H1 (cell line): Measurements from ENCODE around the gene DGKI. TPM values are rescaled to one million over a fixed set of nuclear protein-coding genes. Genes with fewer than 3 reads are reported as not detected.

ENCODE experiments used
- CTCF ChIA-PET: fragments of 300-600 bp; sonication (Branson Sonifier 250); formaldehyde crosslinking; loops from one replicate; lab custom pipeline; 2021; ENCODE audit not compliant: partially characterized antibody; lab: Charles Lee
- POLR2A ChIA-PET: fragments of 300-600 bp; sonication (Branson Sonifier 250); formaldehyde crosslinking; loops from one replicate; lab custom pipeline; 2021; ENCODE audit warnings: inconsistent platforms; ENCODE audit not compliant: partially characterized antibody; lab: Charles Lee
- DNase-seq, 2 experiments: peaks; one replicate each; pipeline versions ENCODE4 v3.0.0 to v3.0.0-alpha.2; 2010 to 2022; ENCODE audit warnings: low spot score in 2 of 2, low read depth in 1 of 2, mixed read lengths in 1 of 2
- FAIRE-seq: peaks from 2 replicates; lab custom pipeline; 2011; peaks lifted over from hg19 to GRCh38; lab: Jason Lieb, UNC
- H2AFZ ChIP-seq: 2 replicates; pipeline ENCODE4 v1.8.1; 2012; ENCODE audit warnings: low read length, inconsistent platforms
- H2AK5ac ChIP-seq: 2 replicates; pipeline ENCODE4 v1.6.1; 2013; ENCODE audit warnings: low read depth, low read length
- H2BK120ac ChIP-seq: replicated peaks from 2 replicates; pipeline ENCODE3; 2013; ENCODE audit warnings: low read depth, low read length, inconsistent platforms
- H2BK12ac ChIP-seq: 2 replicates; pipeline ENCODE4 v1.6.1; 2013; ENCODE audit warnings: low read depth, low read length
- H2BK15ac ChIP-seq: 2 replicates; pipeline ENCODE4 v1.6.1; 2013; ENCODE audit warnings: low read length
- H2BK20ac ChIP-seq: 2 replicates; pipeline ENCODE4 v1.6.1; 2013; ENCODE audit warnings: low read length
- H2BK5ac ChIP-seq: 2 replicates; pipeline ENCODE4 v1.6.1; 2013; ENCODE audit warnings: low read depth, low read length
- H3K14ac ChIP-seq: 2 replicates; pipeline ENCODE4 v1.6.1; 2013; ENCODE audit warnings: inconsistent platforms; ENCODE audit not compliant: insufficient read length
- H3K18ac ChIP-seq: 2 replicates; pipeline ENCODE4 v1.6.1; 2013; ENCODE audit warnings: low read length; ENCODE audit errors: extremely low read depth
- H3K23ac ChIP-seq: 2 replicates; pipeline ENCODE4 v1.6.1; 2013; ENCODE audit warnings: inconsistent platforms; ENCODE audit not compliant: insufficient read length
- H3K23me2 ChIP-seq: 2 replicates; pipeline ENCODE4 v1.6.1; 2013; ENCODE audit warnings: low read depth, low read length
- H3K27ac ChIP-seq: 2 replicates; pipeline ENCODE4 v1.6.1; 2011; ENCODE audit warnings: low read depth, low read length, inconsistent platforms
- H3K27me3 ChIP-seq, 4 experiments: replicated peaks in 1 of 4; 1 replicate in 1 of 4; 2 replicates in 3 of 4; pipeline versions ENCODE4 v1.6.1 to v1.8.1; 2011 to 2013; ENCODE audit warnings: low read length in 3 of 4, mild to moderate bottlenecking in 3 of 4, inconsistent platforms in 2 of 4, mixed read lengths in 2 of 4, moderate library complexity in 1 of 4; ENCODE audit not compliant: control insufficient read depth in 3 of 4, insufficient read depth in 3 of 4; ENCODE audit errors: extremely low read depth in 1 of 4
- H3K36me3 ChIP-seq, 4 experiments: 2 replicates each; pipeline versions ENCODE4 v1.6.1 to v1.8.1; 2011 to 2013; ENCODE audit warnings: mild to moderate bottlenecking in 4 of 4, low read length in 3 of 4, moderate library complexity in 2 of 4, control low read depth in 1 of 4, inconsistent platforms in 1 of 4; ENCODE audit not compliant: insufficient read depth in 4 of 4, control insufficient read depth in 2 of 4
- H3K4ac ChIP-seq: replicated peaks from 2 replicates; pipeline ENCODE3; 2013; ENCODE audit warnings: low read length, low read depth, mixed read lengths, inconsistent platforms; ENCODE audit not compliant: insufficient read length
- H3K4me1 ChIP-seq, 4 experiments: replicated peaks in 1 of 4; 1 replicate in 1 of 4; 2 replicates in 3 of 4; pipeline versions ENCODE4 v1.6.1 to v1.8.1; 2011 to 2013; ENCODE audit warnings: low read length in 3 of 4, inconsistent platforms in 2 of 4, mixed read lengths in 1 of 4; ENCODE audit not compliant: insufficient read depth in 4 of 4, control insufficient read depth in 3 of 4
- H3K4me2 ChIP-seq, 2 experiments: 2 replicates each; pipeline versions ENCODE4 v1.6.1 to v1.8.1; 2011 to 2013; ENCODE audit warnings: low read depth in 2 of 2, low read length in 2 of 2, control low read depth in 1 of 2, inconsistent platforms in 1 of 2, mild to moderate bottlenecking in 1 of 2; ENCODE audit not compliant: insufficient read depth in 1 of 2
- H3K4me3 ChIP-seq, 4 experiments: fragments of 200-600, 300-600 bp in 1 of 4; sonication (generic), shearing (Covaris generic), sonication (Bioruptor Twin) in 1 of 4; 2 replicates each; pipeline versions ENCODE4 v1.5.1 to v1.8.1; 2011 to 2016; ENCODE audit warnings: low read length in 4 of 4, low read depth in 3 of 4, control low read depth in 2 of 4, inconsistent platforms in 2 of 4, mild to moderate bottlenecking in 2 of 4, mixed read lengths in 1 of 4, moderate library complexity in 1 of 4; ENCODE audit not compliant: insufficient read depth in 2 of 4; ENCODE audit errors: extremely low read depth in 1 of 4
- H3K56ac ChIP-seq: replicated peaks from 2 replicates; pipeline ENCODE3; 2013; ENCODE audit warnings: low read depth, mild to moderate bottlenecking, mixed read lengths, low read length, inconsistent platforms; ENCODE audit not compliant: insufficient read length
- H3K79me1 ChIP-seq: 2 replicates; pipeline ENCODE4 v1.6.1; 2013; ENCODE audit warnings: low read depth, low read length, control low read depth
- H3K79me2 ChIP-seq, 2 experiments: 2 replicates each; pipeline versions ENCODE4 v1.6.1 to v1.8.1; 2012 to 2013; ENCODE audit warnings: low read length in 2 of 2, mild to moderate bottlenecking in 2 of 2, inconsistent platforms in 1 of 2; ENCODE audit not compliant: insufficient read depth in 2 of 2, control insufficient read depth in 1 of 2
- H3K9ac ChIP-seq, 4 experiments: replicated peaks in 1 of 4; 1 replicate in 1 of 4; 2 replicates in 3 of 4; pipeline versions ENCODE4 v1.6.1 to v1.8.1; 2011 to 2013; ENCODE audit warnings: low read depth in 3 of 4, low read length in 3 of 4, control low read depth in 2 of 4, mild to moderate bottlenecking in 2 of 4, moderate library complexity in 2 of 4, inconsistent platforms in 1 of 4; ENCODE audit errors: extremely low read depth in 1 of 4
- H3K9me3 ChIP-seq, 2 experiments: 2 replicates each; pipeline versions ENCODE4 v1.6.1 to v1.8.1; 2012 to 2013; ENCODE audit warnings: mild to moderate bottlenecking in 2 of 2, moderate library complexity in 2 of 2, control low read depth in 1 of 2, inconsistent platforms in 1 of 2, low read depth in 1 of 2, low read length in 1 of 2, mixed read lengths in 1 of 2; ENCODE audit not compliant: insufficient read depth in 2 of 2
- H4K20me1 ChIP-seq, 2 experiments: replicated peaks in 1 of 2; 2 replicates each; pipeline versions ENCODE3 to v1.8.1; 2011 to 2013; ENCODE audit warnings: inconsistent platforms in 2 of 2, low read length in 2 of 2, mild to moderate bottlenecking in 1 of 2; ENCODE audit not compliant: insufficient read depth in 2 of 2, control insufficient read depth in 1 of 2
- H4K5ac ChIP-seq: 2 replicates; pipeline ENCODE4 v1.6.1; 2013; ENCODE audit warnings: low read length, low read depth, mixed read lengths, inconsistent platforms; ENCODE audit not compliant: insufficient read length
- H4K8ac ChIP-seq: 2 replicates; pipeline ENCODE4 v1.8.0; 2013; ENCODE audit warnings: mild to moderate bottlenecking, moderate library complexity, low read length, inconsistent platforms; ENCODE audit not compliant: insufficient read depth; ENCODE audit errors: extremely low read depth
- H4K91ac ChIP-seq: replicated peaks from 2 replicates; pipeline ENCODE3; 2013; ENCODE audit warnings: low read length, mixed read lengths, inconsistent platforms; ENCODE audit not compliant: insufficient read length
- CREB1 ChIP-seq: IDR thresholded peaks from 2 replicates; pipeline ENCODE4 v1.6.1; 2012; ENCODE audit warnings: inconsistent platforms
- KDM1A ChIP-seq: fragments of 200-600, 300-600 bp; sonication (generic); IDR thresholded peaks from 2 replicates; pipeline ENCODE4 v1.7.1; 2016; ENCODE audit warnings: mild to moderate bottlenecking, low read length, borderline replicate concordance
- RAD21 ChIP-seq, 2 experiments: IDR thresholded peaks in 1 of 2; conservative IDR thresholded peaks in 1 of 2; 2 replicates each; pipeline ENCODE4 v1.6.1; 2011; ENCODE audit warnings: low read depth in 2 of 2, low read length in 2 of 2, improper control_type of control experiment in 1 of 2, inconsistent platforms in 1 of 2, mild to moderate bottlenecking in 1 of 2, moderate library complexity in 1 of 2
- RBBP5 ChIP-seq: IDR thresholded peaks from 2 replicates; pipeline ENCODE4 v1.7.1; 2012; ENCODE audit warnings: low read depth, mild to moderate bottlenecking, inconsistent platforms, low read length, moderate library complexity, borderline replicate concordance
- WGBS, 2 experiments: shearing (Covaris generic) in 1 of 2; methylation state at CpG; one replicate each; pipeline versions ENCODE4 v1.1.6 to v1.1.7; 2013 to 2015; ENCODE audit warnings: low lambda C conversion rate in 2 of 2, mixed read lengths in 2 of 2, inconsistent platforms in 1 of 2, low coverage in 1 of 2, missing lambda C conversion rate in 1 of 2; ENCODE audit not compliant: insufficient replicate concordance in 2 of 2, insufficient coverage in 1 of 2, insufficient read length in 1 of 2; ENCODE audit errors: extremely low coverage in 1 of 2, missing lambda C conversion rate in 1 of 2; 5-methylcytosine and 5-hydroxymethylcytosine counted together
- polyA plus RNA-seq, 7 experiments: library from polyadenylated mRNA; depleted of rRNA in 3 of 7; stranded (reverse) in 5 of 7; unstranded in 2 of 7; fragments of >200 nt in 5 of 7; fragments of 200-250 nt in 2 of 7; gene quantifications; 1 replicate in 5 of 7; 2 replicates in 1 of 7; 4 replicates in 1 of 7; pipeline versions ENCODE4 v1.2.1 to v1.2.3, GENCODE V29; 2011 to 2013; ENCODE audit warnings: missing spikeins in 2 of 7, mixed read lengths in 2 of 7
- total RNA-seq: library from RNA; stranded (reverse); fragmentation: NEBNext Ultra II Directional; extraction: Animal tissue kit (Norgen Biotek cat#: 25700); gene quantifications from 2 replicates; pipeline ENCODE4 v1.2.1, GENCODE V29; 2021
- TF ChIP-seq, protein P1 (sequence below), 3 experiments: IDR thresholded peaks; 1 replicate in 2 of 3; 2 replicates in 1 of 3; pipeline versions ENCODE4 v1.5.1 to v1.6.1; 2011; ENCODE audit warnings: low read length in 3 of 3, mild to moderate bottlenecking in 3 of 3, inconsistent platforms in 2 of 3, low read depth in 1 of 3, moderate library complexity in 1 of 3; ENCODE audit not compliant: insufficient read depth in 1 of 3; ENCODE audit errors: control extremely low read depth in 1 of 3

The DGKI gene
- total and polyA plus RNA-seq, 2 of the 8 experiments (the other 6 are each of a cell fraction or from before 2014, with no cell fraction given), result 0.20 to 0.71 TPM

DNA sequence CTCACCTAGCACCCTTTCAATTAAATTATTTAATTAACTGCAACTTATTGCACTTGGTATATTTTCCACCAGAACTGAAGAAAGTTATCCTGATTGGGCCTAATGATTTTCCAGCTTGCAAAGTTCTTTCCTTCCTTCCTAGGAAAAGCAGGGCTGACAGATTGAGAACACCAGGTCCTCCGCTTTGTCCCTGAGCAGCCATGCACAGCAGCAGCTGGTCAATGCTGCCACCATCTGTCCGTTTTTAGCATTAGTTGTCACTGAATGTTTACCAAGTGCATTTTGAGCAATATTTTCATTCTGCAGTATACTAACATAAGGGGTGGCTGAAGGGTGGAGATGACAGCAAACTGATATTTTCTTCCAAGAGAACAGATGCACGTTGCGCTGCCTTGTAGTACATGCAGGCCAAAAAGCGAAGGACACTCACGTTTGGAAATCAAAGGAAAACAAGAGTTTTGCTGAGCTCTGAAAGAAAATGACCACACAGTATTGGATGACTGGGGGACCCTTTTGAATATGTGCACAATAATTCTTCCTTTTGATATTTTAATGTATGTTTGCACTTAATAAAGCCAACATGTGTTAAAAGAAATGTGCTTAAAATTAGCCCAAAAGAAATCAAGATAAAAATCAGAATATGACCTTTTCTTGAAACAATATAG lies 254.4 kb downstream of the DGKI start:
- no peak overlapping the region for H3K9ac ChIP-seq
- no peak overlapping the region for H4K5ac ChIP-seq
- no peak overlapping the region for H3K18ac ChIP-seq
- peak; percentile 98 to 99 for TF ChIP-seq RAD21 (IDR thresholded peaks at IDR 0.05 in 1 of 2, conservative IDR thresholded peaks at IDR 0.05 in 1 of 2; ENCODE audit: low read depth in 2 of 2, low read length in 2 of 2)
- TF ChIP-seq KDM1A, result no peak
- TF ChIP-seq CREB1, result peak; percentile 31; the same call in 1 of the 2 replicates
- no peak for TF ChIP-seq RBBP5
- TF ChIP-seq, protein P1, sequence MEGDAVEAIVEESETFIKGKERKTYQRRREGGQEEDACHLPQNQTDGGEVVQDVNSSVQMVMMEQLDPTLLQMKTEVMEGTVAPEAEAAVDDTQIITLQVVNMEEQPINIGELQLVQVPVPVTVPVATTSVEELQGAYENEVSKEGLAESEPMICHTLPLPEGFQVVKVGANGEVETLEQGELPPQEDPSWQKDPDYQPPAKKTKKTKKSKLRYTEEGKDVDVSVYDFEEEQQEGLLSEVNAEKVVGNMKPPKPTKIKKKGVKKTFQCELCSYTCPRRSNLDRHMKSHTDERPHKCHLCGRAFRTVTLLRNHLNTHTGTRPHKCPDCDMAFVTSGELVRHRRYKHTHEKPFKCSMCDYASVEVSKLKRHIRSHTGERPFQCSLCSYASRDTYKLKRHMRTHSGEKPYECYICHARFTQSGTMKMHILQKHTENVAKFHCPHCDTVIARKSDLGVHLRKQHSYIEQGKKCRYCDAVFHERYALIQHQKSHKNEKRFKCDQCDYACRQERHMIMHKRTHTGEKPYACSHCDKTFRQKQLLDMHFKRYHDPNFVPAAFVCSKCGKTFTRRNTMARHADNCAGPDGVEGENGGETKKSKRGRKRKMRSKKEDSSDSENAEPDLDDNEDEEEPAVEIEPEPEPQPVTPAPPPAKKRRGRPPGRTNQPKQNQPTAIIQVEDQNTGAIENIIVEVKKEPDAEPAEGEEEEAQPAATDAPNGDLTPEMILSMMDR (IDR thresholded peaks at IDR 0.05; ENCODE audit: control extremely low read depth in 1 of 3, insufficient read depth in 1 of 3, low read depth in 1 of 3, low read length in 3 of 3), result peak; percentile 79 to 86 (median 85)
- TF ChIP-seq, all 59 proteins: peak for 3
- H3K79me1 ChIP-seq, result no peaks in the 10 kb centered on the region
- no peak overlapping the region for H3K4me2 ChIP-seq
- H3K27me3 ChIP-seq, result no peaks in the 10 kb centered on the region
- no peak overlapping the region for H4K91ac ChIP-seq
- H4K20me1 ChIP-seq, result no peaks in the 10 kb centered on the region
- CTCF ChIA-PET, result interaction anchor here (0.6 to 5.3 kb wide), 42 partner anchors 9 to 1919 kb away, joined by 3 to 34 read pairs (median 3); no protein-coding TSS in a partner anchor
- H2BK12ac ChIP-seq, result no peak overlapping the region
- no peak overlapping the region for H4K8ac ChIP-seq
- H3K14ac ChIP-seq, result no peak overlapping the region
- no peak overlapping the region for H2BK5ac ChIP-seq
- H3K4me1 ChIP-seq, result peaks cover 0 to 6% (median 1%) of the 10 kb centered on the region in 4 experiments; a peak in 4 of 7 replicates
- no peaks in the 10 kb centered on the region for H3K36me3 ChIP-seq
- H2BK15ac ChIP-seq, result no peak overlapping the region
- no peaks in the 10 kb centered on the region for H3K79me2 ChIP-seq
- no peak overlapping the region for H2AK5ac ChIP-seq
- no peak overlapping the region for H3K4ac ChIP-seq
- no peak overlapping the region for H3K23ac ChIP-seq
- no peak overlapping the region for H3K56ac ChIP-seq
- H2AFZ ChIP-seq, result no peak overlapping the region
- POLR2A ChIA-PET, result no interaction called here
- H3K27ac ChIP-seq, result no peak overlapping the region
- H2BK120ac ChIP-seq, result no peak overlapping the region
- FAIRE-seq (peak; percentile 68), DNase-seq (peak; percentile 25 to 62)
- H3K9me3 ChIP-seq, result no peaks in the 10 kb centered on the region
- 34% methylated on average over 6 of the region's 6 CpGs; no CpG with 5 or more reads in 1 of the 2 experiments for WGBS, 2 experiments
- H2BK20ac ChIP-seq, result no peak overlapping the region
- H3K23me2 ChIP-seq, result no peaks in the 10 kb centered on the region
- no peak overlapping the region for H3K4me3 ChIP-seq
